ENCODE results near the gene HOXD12.

The HOXD12 gene, protein sequence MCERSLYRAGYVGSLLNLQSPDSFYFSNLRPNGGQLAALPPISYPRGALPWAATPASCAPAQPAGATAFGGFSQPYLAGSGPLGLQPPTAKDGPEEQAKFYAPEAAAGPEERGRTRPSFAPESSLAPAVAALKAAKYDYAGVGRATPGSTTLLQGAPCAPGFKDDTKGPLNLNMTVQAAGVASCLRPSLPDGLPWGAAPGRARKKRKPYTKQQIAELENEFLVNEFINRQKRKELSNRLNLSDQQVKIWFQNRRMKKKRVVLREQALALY

DNA sequence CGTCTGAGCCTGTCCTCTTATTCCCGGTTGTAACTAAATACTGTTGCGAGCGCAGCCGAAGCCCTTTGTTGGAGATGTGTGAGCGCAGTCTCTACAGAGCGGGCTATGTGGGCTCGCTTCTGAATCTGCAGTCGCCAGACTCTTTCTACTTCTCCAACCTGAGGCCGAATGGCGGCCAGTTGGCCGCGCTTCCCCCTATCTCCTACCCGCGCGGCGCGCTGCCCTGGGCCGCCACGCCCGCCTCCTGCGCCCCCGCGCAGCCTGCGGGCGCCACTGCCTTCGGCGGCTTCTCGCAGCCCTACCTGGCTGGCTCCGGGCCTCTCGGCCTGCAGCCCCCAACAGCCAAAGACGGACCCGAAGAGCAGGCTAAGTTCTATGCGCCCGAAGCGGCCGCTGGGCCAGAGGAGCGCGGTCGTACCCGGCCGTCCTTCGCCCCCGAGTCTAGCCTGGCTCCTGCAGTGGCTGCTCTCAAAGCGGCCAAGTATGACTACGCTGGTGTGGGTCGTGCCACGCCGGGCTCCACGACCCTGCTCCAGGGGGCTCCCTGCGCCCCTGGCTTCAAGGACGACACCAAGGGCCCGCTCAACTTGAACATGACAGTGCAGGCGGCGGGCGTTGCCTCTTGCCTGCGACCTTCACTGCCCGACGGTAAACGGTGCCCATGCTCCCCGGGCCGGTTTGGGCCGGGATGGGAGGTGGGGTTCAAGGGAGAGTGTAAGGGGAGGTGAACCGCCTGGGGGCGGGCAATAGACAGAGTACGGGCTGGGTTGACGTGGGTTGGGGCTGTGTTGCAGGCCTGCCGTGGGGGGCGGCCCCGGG, at the start of gene HOXD12:
HOXD12 (plus strand) TSS at position 68 of the 819 bp plus-strand sequence; CDS start at position 75, 7 bp downstream.
- Histone ChIP-seq H3K27me3 (peaks cover 11 to 100% of the 10 kb centered on the region in 2 donors), H3K4me1 (peaks cover 0 to 56% (median 47%) of the 10 kb centered on the region in 4 donors), H3K9me3 (no peaks in the 10 kb centered on the region), H3K36me3 (no peaks in the 10 kb centered on the region), H3K4me3 (no peak within 1 kb of the TSS), H3K27ac (no peak within 1 kb of the TSS)
- TF ChIP-seq, protein P1, sequence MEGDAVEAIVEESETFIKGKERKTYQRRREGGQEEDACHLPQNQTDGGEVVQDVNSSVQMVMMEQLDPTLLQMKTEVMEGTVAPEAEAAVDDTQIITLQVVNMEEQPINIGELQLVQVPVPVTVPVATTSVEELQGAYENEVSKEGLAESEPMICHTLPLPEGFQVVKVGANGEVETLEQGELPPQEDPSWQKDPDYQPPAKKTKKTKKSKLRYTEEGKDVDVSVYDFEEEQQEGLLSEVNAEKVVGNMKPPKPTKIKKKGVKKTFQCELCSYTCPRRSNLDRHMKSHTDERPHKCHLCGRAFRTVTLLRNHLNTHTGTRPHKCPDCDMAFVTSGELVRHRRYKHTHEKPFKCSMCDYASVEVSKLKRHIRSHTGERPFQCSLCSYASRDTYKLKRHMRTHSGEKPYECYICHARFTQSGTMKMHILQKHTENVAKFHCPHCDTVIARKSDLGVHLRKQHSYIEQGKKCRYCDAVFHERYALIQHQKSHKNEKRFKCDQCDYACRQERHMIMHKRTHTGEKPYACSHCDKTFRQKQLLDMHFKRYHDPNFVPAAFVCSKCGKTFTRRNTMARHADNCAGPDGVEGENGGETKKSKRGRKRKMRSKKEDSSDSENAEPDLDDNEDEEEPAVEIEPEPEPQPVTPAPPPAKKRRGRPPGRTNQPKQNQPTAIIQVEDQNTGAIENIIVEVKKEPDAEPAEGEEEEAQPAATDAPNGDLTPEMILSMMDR (IDR thresholded peaks at IDR 0.05) = no peak
- intact Hi-C loops (cut with DNase I; ENCODE audit: low total_unique reads) = loop anchor here (5.0 kb wide), 1 partner anchor 733 kb away; no protein-coding TSS in a partner anchor
- no peak for DNase-seq

DNA sequence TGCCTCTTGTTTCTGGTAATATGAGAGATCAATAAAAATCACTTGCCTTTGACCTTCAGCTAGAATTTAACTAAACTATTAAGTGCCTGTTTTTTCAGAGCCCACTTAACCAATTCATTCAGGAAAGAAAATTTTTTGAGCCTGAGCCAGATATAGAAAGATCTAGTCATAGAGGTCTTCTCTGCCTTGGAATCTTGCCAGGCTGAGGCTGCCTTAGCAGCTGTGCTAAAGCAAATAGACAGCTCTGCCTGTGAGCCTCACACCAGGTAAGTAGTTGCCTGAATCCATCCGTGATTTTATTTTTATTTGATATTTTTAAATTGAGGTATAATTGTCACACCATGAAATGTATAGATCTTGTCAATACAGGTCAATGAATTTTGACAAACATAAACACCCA, 43.2 kb upstream of the HOXD12 start:
- no peaks in the 10 kb centered on the region for H3K9me3 ChIP-seq
- H3K36me3 ChIP-seq = no peaks in the 10 kb centered on the region
- TF ChIP-seq, protein P1 (IDR thresholded peaks at IDR 0.05) = no peak
- DNase-seq = no peak
- H3K4me1 ChIP-seq = no peaks in the 10 kb centered on the region
- intact Hi-C loops (cut with DNase I; ENCODE audit: low total_unique reads) = no loop called here
- no peak overlapping the region for H3K4me3 ChIP-seq
- H3K27me3 ChIP-seq = peaks cover 0 to 26% of the 10 kb centered on the region in 2 donors
- H3K27ac ChIP-seq = no peak overlapping the region

DNA sequence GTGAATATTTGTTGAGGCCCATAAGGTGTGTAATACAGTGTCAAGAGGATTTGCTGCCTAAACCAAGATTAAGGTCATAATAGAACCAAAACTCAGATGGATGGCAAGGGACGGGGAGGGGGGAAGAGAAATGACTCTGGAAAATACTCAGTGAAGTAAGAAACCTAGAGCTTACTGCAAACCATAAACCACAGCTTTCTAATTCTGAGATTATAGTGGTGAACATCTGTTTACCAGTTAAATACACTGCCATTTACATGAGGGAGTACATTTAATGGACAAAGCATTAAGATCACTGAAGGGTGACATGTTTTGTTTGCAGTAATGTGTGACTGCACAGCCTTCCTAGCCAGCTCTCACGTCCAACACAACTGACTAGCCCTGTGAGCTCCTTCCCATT, 35.6 kb upstream of the HOXD12 start:
- TF ChIP-seq, protein P1 (IDR thresholded peaks at IDR 0.05) = no peak
- H3K4me1 ChIP-seq = peaks cover 0 to 22% (median 19%) of the 10 kb centered on the region in 4 donors
- peaks cover 0 to 38% of the 10 kb centered on the region in 2 donors for H3K27me3 ChIP-seq
- no peak overlapping the region for H3K27ac ChIP-seq
- no peaks in the 10 kb centered on the region for H3K9me3 ChIP-seq
- no peaks in the 10 kb centered on the region for H3K36me3 ChIP-seq
- H3K4me3 ChIP-seq = no peak overlapping the region
- no peak for DNase-seq
- intact Hi-C loops (cut with DNase I; ENCODE audit: low total_unique reads) = no loop called here

DNA sequence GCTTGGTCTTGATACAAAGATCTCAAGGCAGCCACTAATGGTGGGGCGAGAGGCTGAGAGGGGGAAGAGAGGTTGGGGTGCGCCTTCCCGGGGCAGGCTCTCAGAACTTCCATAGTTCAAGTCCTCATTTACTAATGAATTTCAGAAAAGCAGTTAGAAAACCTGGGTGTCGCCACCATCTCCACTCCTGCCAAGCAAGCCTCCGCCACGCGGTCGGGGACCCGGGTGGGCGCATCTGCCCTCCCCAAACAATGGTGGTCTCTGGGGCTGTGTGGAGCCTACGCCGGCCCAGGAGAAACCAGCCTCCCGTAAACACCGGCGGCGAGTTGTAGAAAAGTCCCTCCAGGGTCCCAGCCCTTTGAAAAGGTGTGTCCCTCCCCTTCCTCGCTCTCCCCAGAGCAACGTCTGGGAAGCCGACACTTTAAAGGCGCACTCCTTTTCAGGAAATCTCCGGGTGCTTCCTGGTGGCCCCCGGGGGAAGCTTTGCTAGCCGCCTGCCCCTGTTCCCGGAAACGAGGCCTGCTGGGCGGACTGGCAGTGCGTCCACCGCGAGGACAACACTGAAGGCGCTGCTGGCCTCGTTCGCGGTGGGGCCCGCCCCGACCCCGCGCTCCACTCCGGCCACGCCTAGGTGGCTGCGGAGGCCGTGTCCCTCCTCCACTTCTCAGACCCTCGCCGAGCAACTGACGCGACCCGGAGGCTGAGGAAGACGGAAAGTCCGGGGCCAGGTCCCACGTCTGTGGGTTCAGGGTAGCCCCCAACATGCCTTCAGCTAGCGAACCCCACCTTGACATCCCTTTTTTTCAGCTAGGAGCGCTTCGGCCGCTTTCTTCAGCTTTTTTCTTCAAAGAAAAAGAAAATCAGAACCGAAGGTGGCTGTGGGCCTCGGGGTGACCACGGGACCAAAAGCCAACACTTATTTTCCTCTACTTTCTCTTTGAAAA, 32.7 kb upstream of the HOXD12 start:
- H3K9me3 ChIP-seq = no peaks in the 10 kb centered on the region
- no peaks in the 10 kb centered on the region for H3K36me3 ChIP-seq
- H3K4me1 ChIP-seq = peaks cover 0 to 22% (median 19%) of the 10 kb centered on the region in 4 donors
- H3K27me3 ChIP-seq = peaks cover 0 to 62% of the 10 kb centered on the region in 2 donors
- intact Hi-C loops (cut with DNase I; ENCODE audit: low total_unique reads) = loop anchor here (5.0 kb wide), 1 partner anchor 45 kb away; no protein-coding TSS in a partner anchor
- no peak for DNase-seq
- H3K4me3 ChIP-seq = peak overlapping the region; percentile 17 to 51
- TF ChIP-seq, protein P1 (IDR thresholded peaks at IDR 0.05) = no peak
- H3K27ac ChIP-seq = no peak overlapping the region

Data from tibial artery (tissue), 4 donors.